Body of pancreas (tissue), 4 donors: ENCODE measurements around the gene SNAP23. TPM values are rescaled to one million over a fixed set of nuclear protein-coding genes. Genes with fewer than 3 reads are reported as not detected.

Experiments
- ATAC-seq: fragments of 150-250 bp; one replicate; pipeline ENCODE4 v1.9.1; 2016
- DNase-seq, 4 donors: peaks; one replicate each; pipeline ENCODE4 v3.0.0-alpha.2; 2019
- H3K27ac ChIP-seq, 4 donors: fragments of 200-600 bp; sonication (generic); 1 replicate in 3 of 4; 2 replicates in 1 of 4; pipeline versions ENCODE4 v1.5.1 to v1.6.1; 2016 to 2019; ENCODE audit warnings: mild to moderate bottlenecking in 1 of 4, mixed read lengths in 1 of 4, moderate library complexity in 1 of 4
- H3K27me3 ChIP-seq, 2 donors: fragments of 200-600 bp; sonication (generic); one replicate each; pipeline ENCODE4 v1.6.0; 2016; ENCODE audit warnings: mild to moderate bottlenecking in 1 of 2
- H3K36me3 ChIP-seq, 2 donors: fragments of 200-600 bp; sonication (generic); replicated peaks in 1 of 2; 2 replicates each; pipeline ENCODE4 v1.5.1; 2016; ENCODE audit warnings: low read depth in 2 of 2; ENCODE audit not compliant: insufficient read depth in 1 of 2
- H3K4me1 ChIP-seq: fragments of 200-600 bp; sonication (generic); one replicate; pipeline ENCODE4 v1.6.0; 2016
- H3K4me3 ChIP-seq, 2 donors: fragments of 200-600 bp; sonication (generic); 1 replicate in 1 of 2; 2 replicates in 1 of 2; pipeline ENCODE4 v1.5.1; 2016 to 2019
- H3K9me3 ChIP-seq, 3 donors: fragments of 200-600 bp; sonication (generic); 1 replicate in 2 of 3; 2 replicates in 1 of 3; pipeline ENCODE4 v1.5.1; 2016
- POLR2A ChIP-seq, 3 donors: fragments of 450-650 bp; IDR thresholded peaks; one replicate each; pipeline ENCODE4 v1.6.1; 2016; ENCODE audit warnings: antibody characterized with exemption in 3 of 3, mild to moderate bottlenecking in 2 of 3
- WGBS, 2 donors: methylation state at CpG; one replicate each; pipeline ENCODE4 v1.1.5; 2017; 5-methylcytosine and 5-hydroxymethylcytosine counted together
- intact Hi-C: fragments of 100-400 bp; cut with DNase I; formaldehyde crosslinking; loops from one replicate; pipeline ENCODE4 v1.15.1; 2023
- total RNA-seq, 2 donors: library from RNA; depleted of rRNA; stranded (reverse); fragments of >200 nt; gene quantifications; one replicate each; pipeline ENCODE4 v1.1.0, GENCODE V29; 2016
- TF ChIP-seq, protein P1 (sequence below), 7 experiments: fragments of 450-650 bp in 4 of 7; fragments of 200-600 bp in 3 of 7; sonication (generic) in 3 of 7; IDR thresholded peaks; one replicate each; pipeline ENCODE4 v1.5.1; 2016 to 2019; ENCODE audit warnings: antibody characterized with exemption in 7 of 7

SNAP23 gene
- total RNA-seq, 2 donors from 2014 or later = 29.8 to 42.2 TPM

DNA sequence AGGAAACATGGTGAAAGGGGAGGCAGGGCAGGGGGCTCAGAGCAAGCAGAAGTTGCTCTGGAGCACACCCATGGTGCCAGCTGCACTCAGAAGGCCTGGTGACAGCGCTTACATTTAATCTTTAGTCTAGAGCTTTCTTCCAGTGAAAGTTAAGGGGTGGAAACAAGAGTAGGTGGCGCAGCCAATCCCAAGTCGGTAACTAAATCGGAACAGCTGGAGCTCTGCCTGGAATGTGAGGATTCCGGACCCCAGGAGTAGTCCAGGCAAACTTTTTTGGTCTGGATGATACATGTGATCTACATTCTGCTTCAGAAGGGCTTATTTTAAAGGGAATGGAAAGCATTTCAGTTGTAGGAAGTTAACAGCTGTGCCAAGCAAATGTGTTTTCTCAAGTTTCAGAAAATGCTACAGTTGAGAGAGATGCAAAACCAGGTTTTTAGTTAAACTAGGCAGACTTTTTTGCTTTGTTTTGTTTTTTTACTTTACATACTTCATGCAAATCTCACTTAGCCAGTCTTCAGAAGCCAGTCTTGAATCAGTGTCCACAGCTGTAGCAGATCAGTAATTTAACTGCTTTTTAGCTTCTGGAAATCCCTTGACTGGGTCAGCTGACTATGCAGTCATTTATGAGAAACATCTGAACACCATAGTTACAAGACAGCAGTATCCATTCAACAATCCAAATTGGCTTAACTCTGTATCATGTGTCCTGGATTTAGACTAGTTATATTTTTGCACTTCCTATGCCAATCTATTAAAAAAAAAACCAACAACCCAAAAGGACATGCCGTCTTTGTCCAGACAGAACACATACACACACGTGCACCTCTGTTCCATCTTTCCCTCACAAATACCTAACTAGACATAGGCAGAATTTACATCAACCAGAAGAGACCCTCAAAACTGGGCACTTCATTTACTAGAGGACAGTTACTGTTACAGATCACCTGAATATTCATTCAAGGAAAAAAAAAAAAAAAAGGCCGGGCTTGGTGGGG lies 37.7 kb upstream of the SNAP23 start:
- intact Hi-C loops = no loop called here
- H3K27me3 ChIP-seq = no peaks in the 10 kb centered on the region
- peak; percentile 57 to 78 (median 69) for DNase-seq
- 45 to 58% methylated on average over 8 of the region's 8 CpGs for WGBS, 2 donors
- no peaks in the 10 kb centered on the region for H3K9me3 ChIP-seq
- peak overlapping the region; percentile 8 to 79 (median 69) for H3K27ac ChIP-seq
- H3K4me1 ChIP-seq = peaks cover 21% of the 10 kb centered on the region
- TF ChIP-seq POLR2A (IDR thresholded peaks at IDR 0.05) = peak in 2 of 3 donors; percentile 22 to 27
- TF ChIP-seq, protein P1, sequence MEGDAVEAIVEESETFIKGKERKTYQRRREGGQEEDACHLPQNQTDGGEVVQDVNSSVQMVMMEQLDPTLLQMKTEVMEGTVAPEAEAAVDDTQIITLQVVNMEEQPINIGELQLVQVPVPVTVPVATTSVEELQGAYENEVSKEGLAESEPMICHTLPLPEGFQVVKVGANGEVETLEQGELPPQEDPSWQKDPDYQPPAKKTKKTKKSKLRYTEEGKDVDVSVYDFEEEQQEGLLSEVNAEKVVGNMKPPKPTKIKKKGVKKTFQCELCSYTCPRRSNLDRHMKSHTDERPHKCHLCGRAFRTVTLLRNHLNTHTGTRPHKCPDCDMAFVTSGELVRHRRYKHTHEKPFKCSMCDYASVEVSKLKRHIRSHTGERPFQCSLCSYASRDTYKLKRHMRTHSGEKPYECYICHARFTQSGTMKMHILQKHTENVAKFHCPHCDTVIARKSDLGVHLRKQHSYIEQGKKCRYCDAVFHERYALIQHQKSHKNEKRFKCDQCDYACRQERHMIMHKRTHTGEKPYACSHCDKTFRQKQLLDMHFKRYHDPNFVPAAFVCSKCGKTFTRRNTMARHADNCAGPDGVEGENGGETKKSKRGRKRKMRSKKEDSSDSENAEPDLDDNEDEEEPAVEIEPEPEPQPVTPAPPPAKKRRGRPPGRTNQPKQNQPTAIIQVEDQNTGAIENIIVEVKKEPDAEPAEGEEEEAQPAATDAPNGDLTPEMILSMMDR (IDR thresholded peaks at IDR 0.05) = no peak
- H3K36me3 ChIP-seq = no peaks in the 10 kb centered on the region
- H3K4me3 ChIP-seq = no peak overlapping the region
- ATAC-seq = peak; percentile 88

DNA sequence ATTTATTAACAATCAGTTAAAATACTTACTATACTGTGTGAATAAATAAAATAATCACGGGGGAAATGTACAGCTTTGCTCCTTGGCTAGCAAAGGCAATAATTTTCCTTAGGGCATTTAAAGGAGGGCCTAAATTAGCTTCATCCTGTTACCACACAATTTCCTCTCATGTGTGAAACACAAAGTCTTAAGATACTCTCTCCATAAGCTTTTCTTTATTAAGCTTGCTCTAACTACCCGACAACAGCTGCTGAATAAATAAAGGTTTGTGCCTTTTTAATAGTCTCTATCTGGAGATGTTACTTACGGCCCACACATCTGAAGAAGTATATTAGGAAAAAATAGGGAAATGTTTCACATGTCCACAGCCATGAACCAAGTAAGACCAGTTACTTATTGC lies 34.2 kb upstream of the SNAP23 start:
- Histone ChIP-seq H3K36me3 (peaks cover 0 to 6% of the 10 kb centered on the region in 2 donors), H3K9me3 (no peaks in the 10 kb centered on the region), H3K4me1 (peaks cover 21% of the 10 kb centered on the region), H3K4me3 (no peak overlapping the region), H3K27me3 (no peaks in the 10 kb centered on the region), H3K27ac (no peak overlapping the region)
- WGBS, 2 donors = 60 to 75% methylated on average over 3 of the region's 3 CpGs
- TF ChIP-seq, protein P1 (IDR thresholded peaks at IDR 0.05) = no peak
- TF ChIP-seq POLR2A (IDR thresholded peaks at IDR 0.05) = no peak
- DNase-seq = no peak
- intact Hi-C loops = no loop called here
- ATAC-seq = no peak

DNA sequence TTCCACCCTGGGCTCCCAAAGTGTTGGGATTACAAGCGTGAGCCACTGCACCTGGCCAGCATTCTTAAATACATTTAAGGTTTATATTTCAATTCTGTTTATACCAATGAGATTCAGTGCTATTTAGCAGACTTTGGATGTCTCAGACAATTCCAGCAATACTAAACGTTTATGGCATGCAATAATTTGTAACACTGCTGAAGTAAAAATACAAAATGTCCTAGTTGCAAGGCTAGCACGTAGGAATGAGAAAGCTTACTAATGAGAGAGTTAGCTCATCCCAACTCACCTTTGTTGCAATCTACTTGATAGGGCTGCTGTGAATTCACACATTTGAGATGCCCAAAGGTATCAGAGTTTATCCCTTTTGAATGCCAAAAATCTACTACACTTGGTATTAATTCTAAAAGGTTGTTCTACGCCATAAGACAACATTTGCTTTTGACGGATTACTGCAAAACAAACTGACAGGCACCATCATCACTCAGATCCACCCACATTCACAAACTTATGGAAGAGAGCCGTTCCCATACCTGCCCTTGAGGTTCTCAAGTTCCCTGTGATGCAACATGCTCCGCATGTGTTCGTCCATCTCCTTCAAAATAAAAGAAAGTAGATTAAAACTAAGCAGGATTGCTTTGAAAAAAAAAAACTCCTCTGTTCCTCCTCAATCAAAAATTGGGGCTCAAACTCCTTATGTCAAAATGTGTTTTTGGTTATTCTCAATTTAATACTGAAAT lies 29.7 kb upstream of the SNAP23 start:
- intact Hi-C loops = no loop called here
- Histone ChIP-seq H3K36me3 (peaks cover 0 to 6% of the 10 kb centered on the region in 2 donors), H3K27ac (no peak overlapping the region), H3K4me3 (no peak overlapping the region), H3K4me1 (no peaks in the 10 kb centered on the region), H3K27me3 (no peaks in the 10 kb centered on the region), H3K9me3 (no peaks in the 10 kb centered on the region)
- DNase-seq (no peak), ATAC-seq (no peak)
- 83 to 87% methylated on average over 8 of the region's 8 CpGs for WGBS, 2 donors
- no peak for TF ChIP-seq POLR2A (IDR thresholded peaks at IDR 0.05)
- TF ChIP-seq, protein P1 (IDR thresholded peaks at IDR 0.05) = no peak

DNA sequence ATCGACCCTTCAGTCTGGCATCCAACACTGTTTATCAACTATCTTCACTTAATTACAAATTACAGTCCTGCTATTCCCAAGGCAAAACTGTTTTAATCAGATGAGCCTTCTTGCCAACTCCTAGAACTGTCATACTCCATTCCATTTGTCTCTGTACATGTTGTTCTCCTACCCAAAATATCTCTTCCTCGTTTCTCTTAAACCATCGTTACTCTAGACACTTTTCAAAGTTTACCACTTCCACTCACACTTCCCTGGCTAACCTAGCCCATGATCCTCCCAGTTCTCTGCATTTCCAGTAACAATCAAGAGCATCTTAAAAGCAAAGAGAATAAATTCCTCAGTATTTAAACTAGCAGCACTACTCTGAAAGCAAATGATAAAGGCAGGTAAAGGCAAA lies 24.4 kb upstream of the SNAP23 start:
- Histone ChIP-seq H3K9me3 (no peaks in the 10 kb centered on the region), H3K27me3 (no peaks in the 10 kb centered on the region), H3K36me3 (no peaks in the 10 kb centered on the region), H3K27ac (no peak overlapping the region), H3K4me1 (peaks cover 3% of the 10 kb centered on the region), H3K4me3 (no peak overlapping the region)
- TF ChIP-seq, protein P1 (IDR thresholded peaks at IDR 0.05) = no peak
- TF ChIP-seq POLR2A (IDR thresholded peaks at IDR 0.05) = no peak
- intact Hi-C loops = no loop called here
- ATAC-seq (no peak), DNase-seq (no peak)
- 67 to 75% methylated on average over 3 of the region's 3 CpGs for WGBS, 2 donors
